ENCODE measurements around the gene C12orf56. TPM values are rescaled to one million over a fixed set of nuclear protein-coding genes. Genes with fewer than 3 reads are reported as not detected.
"Not testable (repeated sequence)": the region's sequence is repeated elsewhere in the genome, so short reads cannot be mapped to it uniquely, and the experiment has no call there.

C12orf56 gene
- total and polyA plus RNA-seq, 4 donors: 0.03 to 0.51 (median 0.12) TPM; not detected in 1

- Histone ChIP-seq H3K9me3 (ENCODE audit: control insufficient read depth in 4 of 4, insufficient read depth in 3 of 4, low read length in 3 of 4) (peaks cover 0 to 4% (median 0%) of the 10 kb centered on the region in 4 donors), H3K36me3 (ENCODE audit: control insufficient read depth in 4 of 4, insufficient read depth in 4 of 4, low read length in 4 of 4) (no peaks in the 10 kb centered on the region), H3K9ac (ENCODE audit: insufficient read depth in 1 of 2, low read length in 2 of 2) (no peak overlapping the region), H3K27ac (ENCODE audit: low read depth in 1 of 2, low read length in 1 of 2) (no peak overlapping the region), H3K4me3 (no peak overlapping the region), H3K4me1 (ENCODE audit: control insufficient read depth in 5 of 5, insufficient read depth in 5 of 5, low read length in 5 of 5) (no peaks in the 10 kb centered on the region), H3K27me3 (ENCODE audit: control insufficient read depth in 3 of 3, insufficient read depth in 3 of 3, low read length in 2 of 3) (no peaks in the 10 kb centered on the region)
- WGBS, 2 donors: 68 to 72% methylated on average over 10 of the region's 10 CpGs
- no peak for TF ChIP-seq CTCF (IDR thresholded peaks at IDR 0.05; ENCODE audit: control extremely low read depth, extremely low read depth)
- DNase-seq: no peak
- no peak for ATAC-seq (ENCODE audit: insufficient read depth, low FRiP score)
Observed at GRCh38 chr12:64304571-64304970, 86.0 kb downstream of the C12orf56 start.

- Histone ChIP-seq H3K9me3 (ENCODE audit: control insufficient read depth in 4 of 4, insufficient read depth in 3 of 4, low read length in 3 of 4) (peaks cover 0 to 4% (median 0%) of the 10 kb centered on the region in 4 donors), H3K9ac (ENCODE audit: insufficient read depth in 1 of 2, low read length in 2 of 2) (no peak overlapping the region), H3K27ac (ENCODE audit: low read depth in 1 of 2, low read length in 1 of 2) (no peak overlapping the region), H3K4me1 (ENCODE audit: control insufficient read depth in 5 of 5, insufficient read depth in 5 of 5, low read length in 5 of 5) (no peaks in the 10 kb centered on the region), H3K27me3 (ENCODE audit: control insufficient read depth in 3 of 3, insufficient read depth in 3 of 3, low read length in 2 of 3) (no peaks in the 10 kb centered on the region), H3K36me3 (ENCODE audit: control insufficient read depth in 4 of 4, insufficient read depth in 4 of 4, low read length in 4 of 4) (no peaks in the 10 kb centered on the region), H3K4me3 (no peak overlapping the region)
- no peak for TF ChIP-seq CTCF (IDR thresholded peaks at IDR 0.05; ENCODE audit: control extremely low read depth, extremely low read depth)
- no peak for DNase-seq
- no peak for ATAC-seq (ENCODE audit: insufficient read depth, low FRiP score)
- 55 to 66% methylated on average over 3 of the region's 3 CpGs for WGBS, 2 donors
Observed at GRCh38 chr12:64299628-64300027, 90.9 kb downstream of the C12orf56 start.

DNA sequence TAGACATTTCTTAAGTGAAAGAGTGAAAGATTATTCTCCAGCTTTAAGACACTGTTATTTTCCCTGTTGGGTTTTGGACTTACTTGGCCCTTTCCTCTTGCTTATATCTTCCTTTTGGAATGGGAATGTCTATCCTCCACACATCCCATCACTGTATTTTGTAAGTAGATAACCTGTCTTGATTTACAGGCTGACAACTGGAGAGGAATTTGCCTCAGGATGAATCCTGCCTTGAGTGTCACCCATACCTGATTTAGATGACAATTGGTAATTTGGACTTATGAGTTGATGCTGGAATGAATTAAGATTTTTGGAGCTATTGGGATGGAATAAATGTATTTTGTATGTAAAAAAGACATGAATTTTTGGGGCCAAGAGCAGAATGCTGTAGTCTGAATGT lies 94.3 kb downstream of the C12orf56 start:
- ATAC-seq (ENCODE audit: insufficient read depth, low FRiP score): no peak
- no peak for TF ChIP-seq CTCF (IDR thresholded peaks at IDR 0.05; ENCODE audit: control extremely low read depth, extremely low read depth)
- no peaks in the 10 kb centered on the region for H3K27me3 ChIP-seq (ENCODE audit: control insufficient read depth in 3 of 3, insufficient read depth in 3 of 3, low read length in 2 of 3)

DNA sequence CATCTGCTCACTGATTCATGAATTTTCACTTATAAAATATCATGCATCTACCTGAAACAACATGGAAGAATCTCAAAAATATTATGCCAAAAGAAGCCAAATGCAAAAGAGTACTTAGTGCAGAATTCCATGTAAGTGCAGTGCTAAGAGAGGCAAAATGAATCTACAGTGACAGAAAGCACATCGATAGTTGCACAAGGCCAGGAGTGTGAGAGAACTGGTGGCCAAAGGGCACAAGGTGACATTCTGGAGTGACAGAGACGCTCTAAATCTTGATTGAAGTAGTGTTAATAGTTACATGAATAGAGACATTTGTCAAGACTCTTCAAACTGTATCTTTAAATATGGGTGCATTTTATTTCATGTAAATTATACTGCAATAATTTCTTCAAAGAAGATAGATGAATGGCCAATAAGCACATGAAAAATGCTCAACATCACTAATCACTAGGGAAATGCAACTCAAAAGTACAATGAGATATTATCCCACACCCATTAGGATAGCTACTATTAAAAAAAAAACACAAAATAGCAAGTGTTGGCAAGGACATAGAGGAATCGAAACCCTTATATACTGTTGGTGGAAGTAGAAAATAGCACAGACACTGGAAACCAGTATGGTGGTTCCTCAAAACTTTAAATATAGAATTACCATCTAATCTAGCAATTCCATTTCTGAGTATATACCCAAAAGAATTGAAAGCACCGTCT lies 96.7 kb downstream of the C12orf56 start:
- ATAC-seq (ENCODE audit: insufficient read depth, low FRiP score): no peak
- no peak for TF ChIP-seq CTCF (IDR thresholded peaks at IDR 0.05; ENCODE audit: control extremely low read depth, extremely low read depth)
- WGBS, 2 donors: 80 to 93% methylated on average over 4 of the region's 4 CpGs
- DNase-seq: no peak
- H3K36me3 ChIP-seq (ENCODE audit: control insufficient read depth in 4 of 4, insufficient read depth in 4 of 4, low read length in 4 of 4): no peaks in the 10 kb centered on the region
- no peak overlapping the region for H3K27ac ChIP-seq (ENCODE audit: low read depth in 1 of 2, low read length in 1 of 2)
- no peaks in the 10 kb centered on the region for H3K9me3 ChIP-seq (ENCODE audit: control insufficient read depth in 4 of 4, insufficient read depth in 3 of 4, low read length in 3 of 4)
- H3K9ac ChIP-seq (ENCODE audit: insufficient read depth in 1 of 2, low read length in 2 of 2): no peak overlapping the region
- H3K4me1 ChIP-seq (ENCODE audit: control insufficient read depth in 5 of 5, insufficient read depth in 5 of 5, low read length in 5 of 5): no peaks in the 10 kb centered on the region
- no peaks in the 10 kb centered on the region for H3K27me3 ChIP-seq (ENCODE audit: control insufficient read depth in 3 of 3, insufficient read depth in 3 of 3, low read length in 2 of 3)
- H3K4me3 ChIP-seq: no peak overlapping the region

More for the DNA sequence above, 94.3 kb downstream of the C12orf56 start:
- Histone ChIP-seq H3K4me1 (ENCODE audit: control insufficient read depth in 5 of 5, insufficient read depth in 5 of 5, low read length in 5 of 5) (no peaks in the 10 kb centered on the region), H3K27ac (ENCODE audit: low read depth in 1 of 2, low read length in 1 of 2) (no peak overlapping the region), H3K9ac (ENCODE audit: insufficient read depth in 1 of 2, low read length in 2 of 2) (no peak overlapping the region), H3K9me3 (ENCODE audit: control insufficient read depth in 4 of 4, insufficient read depth in 3 of 4, low read length in 3 of 4) (peaks cover 0 to 4% (median 0%) of the 10 kb centered on the region in 4 donors), H3K4me3 (no peak overlapping the region), H3K36me3 (ENCODE audit: control insufficient read depth in 4 of 4, insufficient read depth in 4 of 4, low read length in 4 of 4) (no peaks in the 10 kb centered on the region)
- no peak for DNase-seq

DNA sequence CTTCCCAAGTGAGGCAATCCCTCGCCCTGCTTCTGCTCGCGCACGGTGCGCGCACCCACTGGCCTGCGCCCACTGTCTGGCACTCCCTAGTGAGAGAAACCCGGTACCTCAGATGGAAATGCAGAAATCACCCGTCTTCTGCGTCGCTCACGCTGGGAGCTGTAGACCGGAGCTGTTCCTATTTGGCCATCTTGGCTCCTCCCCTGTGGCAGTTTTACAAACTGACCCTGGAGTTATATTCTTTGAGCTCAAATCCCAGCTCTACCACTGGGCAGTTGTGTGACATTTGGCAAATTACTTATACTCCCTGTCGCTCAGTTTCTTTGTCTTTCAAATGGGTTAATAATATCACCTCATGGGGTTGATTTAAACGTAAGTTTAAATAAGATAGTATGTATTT lies 97.4 kb downstream of the C12orf56 start:
- not testable (repeated sequence) for H3K9ac ChIP-seq (ENCODE audit: insufficient read depth in 1 of 2, low read length in 2 of 2); ATAC-seq (ENCODE audit: insufficient read depth, low FRiP score); H3K4me1 ChIP-seq (ENCODE audit: control insufficient read depth in 5 of 5, insufficient read depth in 5 of 5, low read length in 5 of 5); H3K36me3 ChIP-seq (ENCODE audit: control insufficient read depth in 4 of 4, insufficient read depth in 4 of 4, low read length in 4 of 4); H3K4me3 ChIP-seq; H3K27me3 ChIP-seq (ENCODE audit: control insufficient read depth in 3 of 3, insufficient read depth in 3 of 3, low read length in 2 of 3); H3K27ac ChIP-seq (ENCODE audit: low read depth in 1 of 2, low read length in 1 of 2); H3K9me3 ChIP-seq (ENCODE audit: control insufficient read depth in 4 of 4, insufficient read depth in 3 of 4, low read length in 3 of 4); DNase-seq
- 92 to 99% methylated on average over 7 to 15 of the region's 15 CpGs for WGBS, 2 donors

Measured in lung (tissue), 12 donors.